ENCODE data around the gene CORO2A. TPM values are rescaled to one million over a fixed set of nuclear protein-coding genes. Genes with fewer than 3 reads are reported as not detected.
"Not testable (repeated sequence)": the region's sequence is repeated elsewhere in the genome, so short reads cannot be mapped to it uniquely, and the experiment has no call there.

Gene CORO2A
- total RNA-seq, 1 experiment from 2014 or later, result 9.3 TPM

DNA sequence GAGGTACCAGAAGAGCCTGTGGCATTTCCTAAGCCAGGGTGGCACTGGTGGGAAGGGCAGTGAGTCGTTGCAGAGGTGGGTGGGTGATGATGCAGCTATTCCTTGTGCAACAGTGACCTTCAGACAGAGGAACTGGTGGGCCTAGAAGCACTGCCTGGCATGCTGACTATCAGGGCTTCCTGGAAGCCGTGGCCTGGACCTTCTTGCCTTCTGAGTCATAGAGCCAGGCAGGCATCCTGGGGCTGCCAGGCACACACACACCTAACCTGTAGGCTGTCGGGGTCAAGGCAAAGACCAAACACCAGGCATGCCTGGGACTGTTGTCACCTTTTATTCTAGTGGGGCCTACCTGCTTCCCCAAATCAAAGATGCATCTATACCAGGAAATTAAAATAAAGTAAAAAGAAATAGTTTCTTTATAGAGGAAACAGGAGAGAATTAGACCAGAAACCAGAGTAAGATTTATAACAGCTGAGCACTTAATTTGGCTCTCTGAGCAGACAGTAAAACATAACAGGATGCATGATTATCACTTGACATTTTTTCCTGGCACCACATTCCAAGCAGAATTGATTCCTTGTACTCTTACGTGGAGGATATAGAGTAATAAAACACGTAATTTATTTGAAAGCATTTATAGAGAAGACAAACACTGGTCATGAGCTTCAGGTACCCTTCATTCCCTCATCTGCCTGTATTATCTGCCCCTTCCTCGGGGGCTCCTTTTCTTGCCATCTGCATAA, 110.8 kb downstream of the CORO2A start:
- in situ Hi-C loops (cut with HindIII; ENCODE audit: low sequenced_read_pairs), result no loop called here

DNA sequence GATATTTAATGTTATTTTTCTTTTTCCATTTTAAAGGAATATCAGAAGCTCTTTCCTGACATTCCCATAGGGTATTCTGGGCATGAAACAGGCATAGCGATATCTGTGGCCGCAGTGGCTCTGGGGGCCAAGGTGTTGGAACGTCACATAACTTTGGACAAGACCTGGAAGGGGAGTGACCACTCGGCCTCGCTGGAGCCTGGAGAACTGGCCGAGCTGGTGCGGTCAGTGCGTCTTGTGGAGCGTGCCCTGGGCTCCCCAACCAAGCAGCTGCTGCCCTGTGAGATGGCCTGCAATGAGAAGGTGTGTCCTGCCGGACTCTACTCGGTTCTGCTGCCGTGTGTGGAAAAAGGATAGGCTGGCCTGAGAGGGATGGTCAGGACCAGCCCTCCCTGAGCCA, 111.7 kb downstream of the CORO2A start:
- in situ Hi-C loops (cut with HindIII; ENCODE audit: low sequenced_read_pairs), result no loop called here
- no peak for DNase-seq (ENCODE audit: low spot score)

More for the DNA sequence above, 110.8 kb downstream of the CORO2A start:
- no peak for DNase-seq (ENCODE audit: low spot score)

DNA sequence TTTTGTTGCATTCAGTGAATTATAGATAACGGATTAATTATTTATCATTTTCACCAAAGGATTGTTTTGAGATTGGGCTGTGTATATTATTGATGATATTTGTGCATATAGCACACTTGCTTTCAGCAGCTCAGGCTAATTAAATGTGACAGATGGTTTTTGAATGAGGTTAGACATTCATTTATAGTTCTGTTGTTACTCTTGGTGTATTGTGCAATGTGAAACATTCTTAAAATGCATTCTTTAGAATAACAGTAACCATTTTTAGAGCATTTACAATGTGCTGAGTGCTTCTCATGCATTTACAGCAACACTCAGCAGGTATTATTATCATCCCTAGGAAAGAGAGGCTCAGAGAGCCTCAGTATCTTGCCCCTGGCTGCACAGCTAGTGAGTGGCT, 112.1 kb downstream of the CORO2A start:
- in situ Hi-C loops (cut with HindIII; ENCODE audit: low sequenced_read_pairs), result no loop called here
- DNase-seq (ENCODE audit: low spot score), result no peak

DNA sequence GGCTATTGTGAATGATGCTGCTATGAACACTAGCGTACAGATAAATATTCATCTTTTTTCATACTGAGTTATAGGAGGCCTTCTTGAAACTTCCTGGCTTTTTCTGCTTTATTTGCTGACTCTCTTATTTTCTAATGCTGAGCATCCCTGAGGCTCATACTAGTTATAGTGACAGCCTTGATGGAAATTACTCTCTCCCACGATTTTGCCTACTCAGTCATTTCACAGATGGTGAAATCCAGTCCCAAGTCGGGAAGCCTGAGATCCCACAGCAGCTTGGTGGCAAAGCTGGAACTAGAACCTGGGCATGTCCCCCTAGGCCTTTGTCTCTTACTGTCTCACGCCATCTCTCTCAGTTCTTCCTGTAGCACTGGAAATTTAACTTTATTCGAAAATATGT, 113.5 kb downstream of the CORO2A start:
- in situ Hi-C loops (cut with HindIII; ENCODE audit: low sequenced_read_pairs), result no loop called here
- no peak for DNase-seq (ENCODE audit: low spot score)

DNA sequence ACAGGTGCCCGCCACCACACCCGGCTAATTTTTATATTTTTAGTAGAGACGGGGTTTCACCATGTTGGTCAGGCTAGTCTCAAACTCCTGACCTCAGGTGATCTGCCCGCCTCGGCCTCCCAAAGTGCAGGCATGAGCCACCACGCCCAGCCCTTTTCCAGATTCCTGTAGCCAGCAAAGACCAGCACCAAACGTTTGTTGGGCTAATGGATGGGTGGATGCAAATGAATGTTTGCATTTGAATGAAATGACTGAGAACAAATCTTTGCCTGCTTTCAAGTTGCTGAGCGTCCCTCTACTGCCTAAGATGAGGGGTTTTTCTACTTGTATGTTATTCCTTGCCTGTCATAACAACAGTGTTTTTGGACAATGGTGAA, 115.9 kb downstream of the CORO2A start:
- DNase-seq (ENCODE audit: low spot score); in situ Hi-C loops (cut with HindIII; ENCODE audit: low sequenced_read_pairs): not testable (repeated sequence)

DNA sequence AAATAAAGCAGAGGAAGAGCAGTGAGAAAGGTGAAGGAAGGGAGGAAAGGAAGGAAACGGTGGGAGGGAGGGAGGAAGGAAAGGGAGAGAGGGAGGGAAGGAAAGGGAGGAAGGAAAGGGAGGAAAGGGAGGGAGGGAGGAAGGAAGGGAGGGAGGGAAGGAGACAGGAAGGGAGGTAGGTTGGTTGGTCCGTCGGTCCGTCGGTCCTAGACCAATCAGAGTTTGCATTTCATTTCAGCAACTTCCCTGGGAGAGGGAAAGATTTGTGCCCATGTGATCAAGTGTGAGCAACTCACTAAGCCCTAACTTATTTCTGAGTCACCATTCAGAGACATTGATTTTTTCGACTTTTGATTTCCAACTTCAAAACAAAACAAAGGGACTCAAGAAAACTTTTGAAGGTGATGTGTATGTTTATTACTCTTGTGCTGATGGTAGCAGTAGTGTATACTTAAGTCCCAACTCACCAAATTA, 117.1 kb downstream of the CORO2A start:
- in situ Hi-C loops (cut with HindIII; ENCODE audit: low sequenced_read_pairs), result no loop called here
- no peak for DNase-seq (ENCODE audit: low spot score)

DNA sequence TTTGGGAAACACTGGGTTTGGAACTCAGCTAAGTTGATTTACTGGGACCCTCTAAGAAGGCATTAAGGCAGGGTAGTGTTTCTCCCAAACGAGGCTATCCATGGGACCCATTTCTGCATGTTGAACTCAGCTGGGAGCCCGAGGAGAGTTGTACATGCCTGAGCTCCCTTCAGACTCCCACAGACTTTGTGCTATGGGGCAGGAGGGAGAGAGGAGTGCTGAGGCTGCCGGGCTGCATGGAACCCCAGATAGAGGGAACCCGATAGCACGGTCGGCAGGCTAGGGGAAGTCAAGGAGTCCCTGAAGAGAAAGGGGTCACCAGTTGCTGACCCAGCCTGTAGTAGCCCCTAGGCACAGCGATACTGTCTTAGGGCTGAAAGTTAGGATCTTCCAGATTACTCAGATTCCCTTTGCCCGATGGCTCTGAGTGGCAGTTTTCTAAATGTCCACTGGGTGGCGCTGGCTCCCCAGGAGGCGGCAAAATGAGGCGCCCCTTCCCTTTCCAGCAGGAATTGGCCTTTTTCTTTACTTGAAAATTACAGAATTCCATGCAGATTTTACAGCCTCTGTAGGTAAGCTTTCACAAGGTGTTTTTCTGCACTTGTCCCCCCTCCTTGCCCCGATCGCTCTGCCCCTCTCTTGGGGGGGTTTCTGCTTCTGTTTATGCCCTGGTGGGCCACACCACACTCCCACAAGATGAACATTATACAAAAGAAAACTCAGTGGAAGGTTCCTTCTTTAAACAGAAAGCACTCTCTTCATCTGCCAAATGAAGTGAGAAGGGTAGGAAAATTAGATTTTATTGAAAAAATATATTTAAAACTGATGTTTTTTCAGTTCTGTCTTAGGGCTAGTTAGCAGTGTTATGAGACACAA, 118.1 kb downstream of the CORO2A start:
- in situ Hi-C loops (cut with HindIII; ENCODE audit: low sequenced_read_pairs), result no loop called here
- DNase-seq (ENCODE audit: low spot score), result peak; percentile 71

DNA sequence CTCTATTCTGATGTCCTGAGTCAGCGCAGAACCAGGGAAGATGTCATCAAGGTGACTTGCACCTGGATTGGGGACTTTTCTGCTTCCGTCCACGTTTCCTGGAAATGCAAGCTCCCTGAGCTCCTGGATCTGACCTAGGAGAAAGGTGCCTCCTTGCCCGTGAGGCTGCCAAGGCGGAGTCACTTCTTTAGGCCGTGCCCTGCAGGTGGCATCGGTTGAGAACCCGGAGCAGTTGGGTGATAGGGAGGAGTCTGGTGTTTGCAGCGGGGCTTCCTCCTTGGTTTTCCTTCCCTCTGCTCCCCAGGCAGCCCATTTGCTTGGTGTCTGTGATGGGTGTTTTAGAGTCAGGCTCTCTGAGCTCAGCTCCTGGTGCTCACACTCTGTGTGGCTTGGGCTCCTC, 120.7 kb downstream of the CORO2A start:
- no peak for DNase-seq (ENCODE audit: low spot score)
- in situ Hi-C loops (cut with HindIII; ENCODE audit: low sequenced_read_pairs), result no loop called here

Other genes with a start within 250 kb of the CORO2A start
- 8.4 and 10.2 TPM in 2 replicates for gene ANP32B, start 209.3 kb downstream of the CORO2A start, total RNA-seq (2014; rRNA removed; shearing (Covaris generic))
- gene NANS, start 135.9 kb downstream of the CORO2A start, total RNA-seq (2014; rRNA removed; shearing (Covaris generic)), result 122 and 147 TPM in 2 replicates
- 8.9 and 10.2 TPM in 2 replicates for gene TRIM14, start 73.4 kb downstream of the CORO2A start, total RNA-seq (2014; rRNA removed; shearing (Covaris generic))
- 4.9 and 7.6 TPM in 2 replicates for gene TBC1D2, start 63.0 kb upstream of the CORO2A start, total RNA-seq (2014; rRNA removed; shearing (Covaris generic))

Measured in G401 (cell line).